B cell (primary cell): ENCODE data around the gene ZFYVE27.

Experiments
- EZH2 ChIP-seq: IDR thresholded peaks from 2 replicates; pipeline ENCODE4 v1.6.1; 2012; ENCODE audit warnings: borderline replicate concordance, low read depth, mild to moderate bottlenecking, moderate library complexity, low read length; ENCODE audit not compliant: insufficient read depth, poor library complexity, severe bottlenecking
- TF ChIP-seq, protein P1 (sequence below): fragments of 200-600 bp; IDR thresholded peaks from one replicate; pipeline ENCODE4 v1.8.0; 2022; ENCODE audit warnings: antibody characterized with exemption, mild to moderate bottlenecking

DNA sequence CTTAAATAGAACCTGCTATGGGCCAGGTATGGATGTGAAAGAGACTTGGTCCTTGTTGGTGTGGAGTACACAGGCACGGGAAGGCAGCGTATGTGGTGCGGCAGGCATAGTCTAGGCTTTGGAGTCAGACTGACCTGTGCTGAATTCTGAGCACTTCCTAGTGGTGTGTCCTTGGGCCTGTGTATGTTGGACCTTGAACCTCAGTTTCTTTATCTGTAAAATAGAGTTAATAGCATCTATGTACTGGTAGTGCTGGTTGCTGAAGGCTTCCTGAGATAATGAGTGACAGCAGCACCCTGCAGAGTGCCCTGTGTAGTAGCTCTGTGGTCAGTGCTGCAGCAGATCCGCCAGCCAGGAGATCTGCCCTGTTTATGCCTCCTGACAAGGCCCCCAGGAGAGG lies 40.2 kb downstream of the ZFYVE27 start:
- TF ChIP-seq, protein P1, sequence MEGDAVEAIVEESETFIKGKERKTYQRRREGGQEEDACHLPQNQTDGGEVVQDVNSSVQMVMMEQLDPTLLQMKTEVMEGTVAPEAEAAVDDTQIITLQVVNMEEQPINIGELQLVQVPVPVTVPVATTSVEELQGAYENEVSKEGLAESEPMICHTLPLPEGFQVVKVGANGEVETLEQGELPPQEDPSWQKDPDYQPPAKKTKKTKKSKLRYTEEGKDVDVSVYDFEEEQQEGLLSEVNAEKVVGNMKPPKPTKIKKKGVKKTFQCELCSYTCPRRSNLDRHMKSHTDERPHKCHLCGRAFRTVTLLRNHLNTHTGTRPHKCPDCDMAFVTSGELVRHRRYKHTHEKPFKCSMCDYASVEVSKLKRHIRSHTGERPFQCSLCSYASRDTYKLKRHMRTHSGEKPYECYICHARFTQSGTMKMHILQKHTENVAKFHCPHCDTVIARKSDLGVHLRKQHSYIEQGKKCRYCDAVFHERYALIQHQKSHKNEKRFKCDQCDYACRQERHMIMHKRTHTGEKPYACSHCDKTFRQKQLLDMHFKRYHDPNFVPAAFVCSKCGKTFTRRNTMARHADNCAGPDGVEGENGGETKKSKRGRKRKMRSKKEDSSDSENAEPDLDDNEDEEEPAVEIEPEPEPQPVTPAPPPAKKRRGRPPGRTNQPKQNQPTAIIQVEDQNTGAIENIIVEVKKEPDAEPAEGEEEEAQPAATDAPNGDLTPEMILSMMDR = no peak
- no peak for TF ChIP-seq EZH2
